IPS DF 4.7 (cell line): ENCODE measurements around the gene RASAL1.
"Not testable (repeated sequence)": the region's sequence is repeated elsewhere in the genome, so short reads cannot be mapped to it uniquely, and the experiment has no call there.

Experiments used
- DNase-seq: peaks from one replicate; pipeline ENCODE4 v3.0.0-alpha.2; 2013; ENCODE audit warnings: low spot score; ENCODE audit errors: extremely low read depth

The RASAL1 gene

GRCh38 chr12:113118142-113118541 lies 17.4 kb downstream of the RASAL1 start:
- no peak for DNase-seq

- not testable (repeated sequence) for DNase-seq
Measured at GRCh38 chr12:113117684-113118083, 17.9 kb downstream of the RASAL1 start.

GRCh38 chr12:113116875-113117274 lies 18.7 kb downstream of the RASAL1 start:
- no peak for DNase-seq

DNA sequence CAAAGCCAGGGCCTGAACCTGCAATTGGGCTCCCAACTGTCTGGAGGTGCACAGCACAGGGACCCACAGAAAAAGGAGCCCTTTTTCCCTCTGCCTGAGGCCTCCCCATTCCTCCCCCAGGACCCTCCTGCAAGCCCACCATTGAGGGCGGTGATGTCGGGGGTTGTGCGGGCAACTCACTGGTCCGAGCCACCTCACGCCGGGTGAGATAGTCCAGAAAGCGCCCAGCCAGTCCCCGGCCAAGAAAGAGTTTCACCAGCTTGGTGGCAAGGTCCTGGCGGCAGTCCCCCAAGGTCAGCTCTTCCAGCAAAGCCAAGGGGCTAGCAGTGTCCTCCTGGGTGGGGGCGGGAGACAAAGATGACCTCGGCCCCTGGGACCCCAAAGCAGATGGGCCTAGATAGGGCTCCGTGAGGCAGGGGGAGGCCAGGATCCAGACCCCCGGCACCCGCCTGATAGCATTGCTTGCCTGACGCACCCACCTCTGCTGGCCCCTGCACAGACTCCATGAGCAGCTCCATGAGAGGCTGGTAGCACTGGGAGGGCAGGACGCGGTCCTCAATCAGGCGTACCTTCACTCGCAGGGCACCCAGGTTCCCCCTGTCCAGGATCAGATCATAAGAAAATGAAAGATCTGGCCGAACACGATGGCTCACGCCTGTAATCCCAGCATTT lies 20.0 kb downstream of the RASAL1 start:
- DNase-seq, result no peak

DNA sequence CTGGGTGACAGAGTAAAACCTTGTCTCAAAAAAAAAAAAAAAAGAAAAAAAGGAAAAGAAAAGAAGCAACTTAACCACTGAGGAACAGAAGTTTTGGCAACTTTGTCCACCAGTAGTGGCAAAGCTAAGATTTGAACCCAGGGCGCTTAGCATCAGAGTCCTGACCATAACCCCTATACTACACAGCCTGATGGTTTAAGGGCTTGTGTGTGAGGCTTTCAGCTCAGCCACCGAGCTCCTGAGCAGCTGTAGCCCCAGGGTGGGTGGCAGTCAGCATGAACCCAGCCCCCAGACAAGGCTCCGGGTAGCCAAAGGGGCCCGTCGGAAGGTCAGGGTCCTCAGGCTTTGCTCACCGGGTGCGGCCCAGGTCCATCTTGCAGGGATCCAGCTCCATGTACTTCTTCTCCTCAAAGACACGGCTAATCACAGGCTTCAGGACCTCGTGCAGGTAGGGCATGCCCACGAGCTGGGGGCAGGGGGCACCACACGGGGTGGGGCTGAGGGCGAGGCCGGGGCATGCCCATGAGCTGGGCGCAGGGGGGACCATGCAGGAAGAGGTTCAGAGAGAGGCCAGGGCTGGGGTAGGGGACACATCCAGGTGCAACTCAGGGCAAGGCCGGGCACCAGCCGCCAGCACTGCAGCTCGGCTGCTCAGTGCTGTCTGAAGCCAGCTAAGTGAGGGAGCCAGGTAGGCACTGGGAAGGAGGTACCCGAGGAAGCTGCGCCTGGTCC lies 20.9 kb downstream of the RASAL1 start:
- no peak for DNase-seq

DNA sequence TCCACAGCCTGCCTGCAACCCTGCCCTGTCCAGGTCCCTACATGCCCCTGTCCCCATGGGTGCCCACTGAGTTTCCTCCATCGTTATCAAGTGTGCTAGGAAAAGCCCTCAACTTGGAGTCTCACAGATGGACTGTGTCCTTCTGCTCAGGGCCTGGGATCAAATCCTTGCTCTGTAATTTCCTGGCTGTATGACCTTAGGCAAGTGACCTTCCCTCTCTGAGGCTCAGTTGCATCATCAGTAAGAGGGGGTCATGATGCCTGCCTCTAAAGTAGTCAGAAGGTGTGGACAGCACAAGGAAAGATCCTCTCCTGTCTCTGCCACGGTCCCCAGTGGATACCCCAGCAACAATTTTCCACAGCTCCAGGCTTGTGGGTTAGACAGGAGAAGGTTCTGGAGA lies 22.2 kb downstream of the RASAL1 start:
- no peak for DNase-seq

GRCh38 chr12:113112043-113112899 lies 23.3 kb downstream of the RASAL1 start:
- DNase-seq, result no peak

- DNase-seq, result no peak
Measured at GRCh38 chr12:113111247-113111646, 24.3 kb downstream of the RASAL1 start.

DNA sequence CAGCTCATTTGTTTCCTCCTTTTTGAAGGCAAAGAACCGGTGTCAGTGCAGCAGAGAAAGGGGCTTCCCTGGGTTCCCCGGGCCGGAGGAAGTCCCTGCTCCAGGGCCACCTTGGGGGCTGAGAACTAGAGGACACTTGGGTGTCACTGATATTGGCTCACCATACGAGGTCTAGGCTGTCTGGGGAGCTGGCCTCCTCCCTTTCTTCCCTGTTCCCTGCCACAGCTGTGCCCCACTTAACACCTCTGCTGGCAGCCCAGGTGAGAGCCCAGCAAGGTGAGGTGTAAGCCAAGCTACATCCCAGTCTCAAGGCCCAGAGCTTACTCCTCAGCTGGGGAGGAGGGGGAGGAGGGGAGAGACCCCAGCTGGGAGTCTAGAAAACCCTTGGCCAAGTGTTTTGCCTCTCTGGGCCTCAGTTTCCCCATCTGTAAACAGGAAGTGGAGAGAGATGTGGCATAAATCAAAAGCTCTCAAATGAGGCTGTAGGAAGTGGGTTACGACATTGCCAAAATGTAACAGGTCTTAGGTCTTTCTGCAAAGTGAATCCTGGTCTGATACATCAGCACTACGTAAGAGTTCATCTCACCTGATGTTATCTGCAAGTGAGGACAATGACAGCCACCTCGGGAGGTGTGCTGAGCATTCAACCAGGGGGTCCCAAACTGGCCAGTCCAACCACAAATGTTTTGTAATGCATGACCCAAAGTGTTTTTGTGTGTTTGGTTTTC lies 25.5 kb downstream of the RASAL1 start:
- DNase-seq, result no peak

GRCh38 chr12:113109360-113109759 lies 26.2 kb downstream of the RASAL1 start:
- DNase-seq, result no peak

GRCh38 chr12:113108308-113108707 lies 27.3 kb downstream of the RASAL1 start:
- no peak for DNase-seq

DNA sequence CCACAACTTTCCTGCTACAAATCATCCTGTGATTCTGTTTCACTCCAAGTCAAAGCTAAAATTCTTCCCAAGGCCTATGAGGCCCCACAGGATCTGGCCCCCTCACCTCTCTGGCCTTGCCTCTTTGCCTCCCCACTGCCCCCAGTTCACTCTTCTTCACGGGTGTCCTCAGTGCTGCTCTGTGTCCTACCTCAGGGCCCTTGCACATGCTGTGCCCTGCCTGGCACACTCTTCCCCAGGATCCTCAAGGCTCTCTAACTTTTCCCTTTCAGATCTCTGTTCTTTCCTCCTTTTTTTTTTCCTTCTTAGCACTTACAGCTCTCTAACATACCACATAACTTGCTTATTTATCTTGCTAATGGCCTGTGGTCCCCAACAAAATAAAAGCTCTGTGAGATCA lies 29.2 kb downstream of the RASAL1 start:
- no peak for DNase-seq

- no peak for DNase-seq
Measured at GRCh38 chr12:113105606-113106271, 29.8 kb downstream of the RASAL1 start.

DNA sequence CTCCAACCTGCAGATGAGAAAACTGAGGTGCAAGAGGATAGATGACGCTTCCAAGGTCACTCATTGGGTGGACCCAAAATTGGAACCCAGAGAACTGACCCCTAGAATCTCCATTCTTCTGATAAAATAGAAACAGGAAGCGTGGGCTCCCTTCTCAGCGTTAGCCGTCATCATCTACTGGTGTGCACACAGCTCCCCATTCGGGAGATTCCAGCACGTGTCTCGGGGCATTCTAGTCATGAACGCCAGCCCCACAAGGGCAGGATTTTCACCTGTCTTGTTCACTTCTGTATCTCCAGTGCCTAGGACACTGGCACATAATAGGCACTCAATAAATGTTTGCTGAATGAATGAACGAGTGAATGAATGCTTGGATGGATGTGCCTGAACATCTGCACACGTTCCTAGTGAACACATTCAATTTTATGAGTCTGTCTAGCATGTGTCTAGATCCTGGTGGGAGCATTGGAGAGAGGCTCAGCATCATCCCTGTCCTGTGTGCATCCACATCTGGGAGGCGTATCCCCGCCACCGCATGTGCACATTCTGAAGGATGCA lies 30.5 kb downstream of the RASAL1 start:
- no peak for DNase-seq

DNA sequence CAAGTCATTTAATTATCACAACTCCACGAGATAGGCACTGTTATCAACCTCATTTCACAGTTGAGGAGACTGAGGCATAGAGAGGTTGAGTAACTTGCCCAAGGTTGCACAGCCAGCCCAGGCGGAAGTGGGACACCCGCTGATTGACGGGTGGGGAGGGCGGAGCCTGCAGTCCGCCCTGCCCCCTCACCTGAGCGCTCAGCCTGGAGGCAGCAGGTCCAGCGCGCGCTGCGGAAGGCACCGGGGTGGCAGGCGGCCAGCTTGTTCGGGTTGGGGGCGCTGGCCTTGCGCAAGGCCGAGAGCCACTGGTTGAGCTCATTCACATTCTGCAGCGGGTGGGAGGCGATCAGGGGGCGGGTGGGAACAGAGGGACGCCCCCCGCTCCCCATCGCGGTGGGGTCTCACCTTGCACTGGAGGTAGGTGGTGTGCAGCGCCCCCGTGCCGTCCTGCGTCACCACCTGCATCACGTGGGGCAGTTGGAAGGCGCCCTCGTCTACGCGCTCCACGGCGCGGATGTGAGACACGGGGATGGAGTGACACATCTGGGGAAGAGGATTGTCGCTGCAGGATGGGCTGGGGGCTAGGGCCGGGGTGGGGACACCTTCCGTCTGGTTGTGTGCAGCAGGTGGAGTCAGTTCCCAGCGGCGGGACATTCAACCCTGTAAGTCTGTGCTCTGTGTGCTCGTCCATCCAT lies 31.7 kb downstream of the RASAL1 start:
- no peak for DNase-seq

GRCh38 chr12:113102811-113103210 lies 32.8 kb downstream of the RASAL1 start:
- no peak for DNase-seq

DNA sequence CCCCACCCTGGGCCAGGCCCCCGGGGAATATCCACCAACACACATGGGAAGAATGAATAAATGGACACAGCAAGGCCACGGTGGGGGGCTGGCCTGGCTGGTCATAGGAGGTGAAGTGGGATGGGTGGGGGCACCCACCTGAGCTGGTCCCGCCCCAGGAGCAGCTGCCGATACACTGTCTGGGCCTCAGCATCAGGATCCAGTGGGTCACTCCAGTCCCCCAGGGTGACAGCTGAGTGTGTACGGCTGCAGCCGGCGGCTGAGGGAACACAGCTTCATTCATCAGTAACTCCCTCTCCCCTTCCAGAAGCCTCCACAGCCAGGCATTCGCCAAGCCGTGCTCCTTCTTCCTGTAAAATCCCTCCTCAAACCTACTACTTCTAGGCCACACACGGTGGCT lies 33.8 kb downstream of the RASAL1 start:
- no peak for DNase-seq

GRCh38 chr12:113099764-113100163 lies 35.8 kb downstream of the RASAL1 start:
- DNase-seq, result no peak

DNA sequence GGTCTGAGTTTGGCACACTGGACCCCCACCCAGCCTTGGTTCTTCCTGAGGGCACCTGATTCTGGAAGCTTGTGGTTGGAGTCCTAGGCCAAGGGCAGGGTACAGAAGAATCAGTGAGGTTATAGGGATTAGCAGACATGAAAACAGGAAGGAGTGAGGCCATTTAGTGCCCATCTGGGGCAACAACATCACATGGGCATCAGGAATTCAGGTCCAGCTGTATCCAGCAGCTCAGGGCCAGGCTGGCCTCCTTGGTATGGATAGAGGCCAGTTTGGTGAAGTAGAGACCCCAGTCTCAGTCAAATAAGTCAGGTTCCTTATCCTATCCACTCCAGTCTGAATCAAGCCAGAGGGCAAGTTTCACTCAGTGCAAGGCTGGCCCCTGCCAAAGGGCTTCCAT lies 36.2 kb downstream of the RASAL1 start:
- DNase-seq, result no peak

DNA sequence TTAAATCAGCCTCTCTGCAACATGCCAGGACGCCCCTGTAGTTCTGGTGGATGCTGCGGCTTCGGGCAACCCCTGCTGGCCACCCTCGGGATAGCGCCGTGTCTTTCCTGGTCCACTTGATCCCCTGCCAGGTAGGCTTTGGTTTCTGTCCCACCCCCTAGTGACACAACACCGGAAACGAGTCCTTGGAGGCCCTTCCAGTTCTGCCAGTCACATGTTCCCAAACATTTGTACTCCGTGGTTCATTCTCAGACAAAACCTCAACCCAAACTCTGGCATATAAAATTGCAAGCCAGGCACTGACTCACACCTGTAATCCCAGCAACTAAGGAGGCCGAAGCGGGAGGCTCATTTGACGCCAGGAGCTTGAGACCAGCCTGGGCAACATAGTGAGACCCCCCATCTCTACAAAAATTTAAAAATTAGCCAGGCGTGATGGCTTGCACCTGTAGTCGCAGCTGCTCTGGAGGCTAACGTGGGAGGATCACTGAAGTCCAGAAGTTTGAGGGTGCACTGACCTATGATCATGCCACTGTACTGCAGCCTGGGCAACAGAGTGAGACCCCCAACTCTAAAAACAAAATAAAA lies 37.0 kb downstream of the RASAL1 start:
- peak; percentile 82 for DNase-seq
